Measurements from ENCODE around the gene WNT9A. TPM values are rescaled to one million over a fixed set of nuclear protein-coding genes. Genes with fewer than 3 reads are reported as not detected.

The WNT9A gene
- total RNA-seq, 1 donor from 2014 or later: 2.1 TPM

DNA sequence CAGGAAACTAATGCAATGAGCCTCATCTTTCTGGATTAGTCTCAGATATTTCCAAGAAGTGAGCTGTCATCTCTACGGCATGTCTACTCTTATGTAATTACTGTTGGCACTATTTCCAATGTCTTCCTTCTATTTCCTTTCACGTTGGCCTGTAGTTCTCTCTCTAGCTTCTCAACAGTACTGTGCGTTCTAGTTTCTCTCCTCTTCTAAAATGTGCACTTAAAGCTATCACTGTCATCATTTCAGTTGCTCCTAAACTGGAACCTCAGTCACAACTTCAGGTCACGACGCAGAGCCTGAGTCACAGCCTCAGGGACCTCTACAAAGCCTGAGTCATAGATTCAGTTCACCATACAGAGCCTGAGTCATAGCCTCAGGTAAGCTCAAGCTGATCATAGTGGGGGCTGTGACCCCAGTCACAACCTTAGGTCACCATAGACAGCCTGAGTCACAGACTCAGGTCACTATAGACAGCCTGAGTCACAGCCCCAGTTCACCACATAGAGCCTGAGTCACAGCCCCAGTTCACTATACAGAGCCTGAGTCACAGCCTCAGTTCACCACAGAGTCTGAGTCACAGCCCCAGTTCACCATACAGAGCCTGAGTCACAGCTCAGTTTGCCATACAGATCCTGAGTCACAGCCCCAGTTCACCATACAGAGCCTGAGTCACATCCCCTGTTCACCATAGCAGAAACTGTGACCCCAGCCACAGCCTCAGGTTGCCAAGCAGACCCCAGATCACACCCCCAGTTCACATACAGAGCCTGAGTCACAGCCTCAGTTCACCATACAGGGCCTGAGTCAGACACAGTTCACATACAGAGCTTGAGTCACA lies 13.0 kb downstream of the WNT9A start:
- H3K27ac ChIP-seq (ENCODE audit: low read depth, low read length): peak overlapping the region; percentile 86
- peaks cover 6 to 53% (median 35%) of the 10 kb centered on the region in 3 donors for H3K4me1 ChIP-seq (ENCODE audit: control insufficient read depth in 3 of 3, insufficient read depth in 3 of 3, low read length in 3 of 3)
- peak overlapping the region; percentile 2 to 28 (median 24) for H3K9ac ChIP-seq (ENCODE audit: low read depth in 1 of 3, low read length in 3 of 3)
- no peak overlapping the region for H3K4me3 ChIP-seq (ENCODE audit: low read length in 3 of 3)
- H3K27me3 ChIP-seq (ENCODE audit: control insufficient read depth in 3 of 3, insufficient read depth in 3 of 3, low read length in 3 of 3): no peaks in the 10 kb centered on the region
- no peaks in the 10 kb centered on the region for H3K9me3 ChIP-seq (ENCODE audit: control insufficient read depth in 3 of 3, low read length in 3 of 3)
- H3K36me3 ChIP-seq (ENCODE audit: control insufficient read depth in 3 of 3, insufficient read depth in 3 of 3, low read length in 3 of 3): peaks cover 0 to 4% (median 3%) of the 10 kb centered on the region in 3 donors

- no peak overlapping the region for H3K4me3 ChIP-seq (ENCODE audit: low read length in 3 of 3)
- H3K4me1 ChIP-seq (ENCODE audit: control insufficient read depth in 3 of 3, insufficient read depth in 3 of 3, low read length in 3 of 3): peaks cover 6 to 45% (median 22%) of the 10 kb centered on the region in 3 donors
- no peak overlapping the region for H3K9ac ChIP-seq (ENCODE audit: low read depth in 1 of 3, low read length in 3 of 3)
- H3K27me3 ChIP-seq (ENCODE audit: control insufficient read depth in 3 of 3, insufficient read depth in 3 of 3, low read length in 3 of 3): no peaks in the 10 kb centered on the region
- H3K27ac ChIP-seq (ENCODE audit: low read depth, low read length): no peak overlapping the region
- H3K36me3 ChIP-seq (ENCODE audit: control insufficient read depth in 3 of 3, insufficient read depth in 3 of 3, low read length in 3 of 3): peaks cover 0 to 4% (median 0%) of the 10 kb centered on the region in 3 donors
- H3K9me3 ChIP-seq (ENCODE audit: control insufficient read depth in 3 of 3, low read length in 3 of 3): no peaks in the 10 kb centered on the region
Measured at GRCh38 chr1:227929751-227930472, 17.8 kb downstream of the WNT9A start.

GRCh38 chr1:227928811-227929375 lies 18.8 kb downstream of the WNT9A start:
- H3K27me3 ChIP-seq (ENCODE audit: control insufficient read depth in 3 of 3, insufficient read depth in 3 of 3, low read length in 3 of 3): no peaks in the 10 kb centered on the region
- peaks cover 0 to 9% (median 0%) of the 10 kb centered on the region in 3 donors for H3K36me3 ChIP-seq (ENCODE audit: control insufficient read depth in 3 of 3, insufficient read depth in 3 of 3, low read length in 3 of 3)
- H3K27ac ChIP-seq (ENCODE audit: low read depth, low read length): no peak overlapping the region
- peaks cover 3 to 38% (median 16%) of the 10 kb centered on the region in 3 donors for H3K4me1 ChIP-seq (ENCODE audit: control insufficient read depth in 3 of 3, insufficient read depth in 3 of 3, low read length in 3 of 3)
- H3K9me3 ChIP-seq (ENCODE audit: control insufficient read depth in 3 of 3, low read length in 3 of 3): no peaks in the 10 kb centered on the region
- H3K4me3 ChIP-seq (ENCODE audit: low read length in 3 of 3): no peak overlapping the region
- peak overlapping the region in 1 of 3 donors; percentile 45 for H3K9ac ChIP-seq (ENCODE audit: low read depth in 1 of 3, low read length in 3 of 3)

GRCh38 chr1:227927971-227928741 lies 19.6 kb downstream of the WNT9A start:
- Histone ChIP-seq H3K9ac (ENCODE audit: low read depth in 1 of 3, low read length in 3 of 3) (peak overlapping the region in 1 of 3 donors; percentile 45), H3K36me3 (ENCODE audit: control insufficient read depth in 3 of 3, insufficient read depth in 3 of 3, low read length in 3 of 3) (peaks cover 0 to 14% (median 0%) of the 10 kb centered on the region in 3 donors), H3K27me3 (ENCODE audit: control insufficient read depth in 3 of 3, insufficient read depth in 3 of 3, low read length in 3 of 3) (no peaks in the 10 kb centered on the region), H3K27ac (ENCODE audit: low read depth, low read length) (no peak overlapping the region), H3K4me1 (ENCODE audit: control insufficient read depth in 3 of 3, insufficient read depth in 3 of 3, low read length in 3 of 3) (peaks cover 0 to 31% (median 12%) of the 10 kb centered on the region in 3 donors), H3K4me3 (ENCODE audit: low read length in 3 of 3) (no peak overlapping the region), H3K9me3 (ENCODE audit: control insufficient read depth in 3 of 3, low read length in 3 of 3) (no peaks in the 10 kb centered on the region)

DNA sequence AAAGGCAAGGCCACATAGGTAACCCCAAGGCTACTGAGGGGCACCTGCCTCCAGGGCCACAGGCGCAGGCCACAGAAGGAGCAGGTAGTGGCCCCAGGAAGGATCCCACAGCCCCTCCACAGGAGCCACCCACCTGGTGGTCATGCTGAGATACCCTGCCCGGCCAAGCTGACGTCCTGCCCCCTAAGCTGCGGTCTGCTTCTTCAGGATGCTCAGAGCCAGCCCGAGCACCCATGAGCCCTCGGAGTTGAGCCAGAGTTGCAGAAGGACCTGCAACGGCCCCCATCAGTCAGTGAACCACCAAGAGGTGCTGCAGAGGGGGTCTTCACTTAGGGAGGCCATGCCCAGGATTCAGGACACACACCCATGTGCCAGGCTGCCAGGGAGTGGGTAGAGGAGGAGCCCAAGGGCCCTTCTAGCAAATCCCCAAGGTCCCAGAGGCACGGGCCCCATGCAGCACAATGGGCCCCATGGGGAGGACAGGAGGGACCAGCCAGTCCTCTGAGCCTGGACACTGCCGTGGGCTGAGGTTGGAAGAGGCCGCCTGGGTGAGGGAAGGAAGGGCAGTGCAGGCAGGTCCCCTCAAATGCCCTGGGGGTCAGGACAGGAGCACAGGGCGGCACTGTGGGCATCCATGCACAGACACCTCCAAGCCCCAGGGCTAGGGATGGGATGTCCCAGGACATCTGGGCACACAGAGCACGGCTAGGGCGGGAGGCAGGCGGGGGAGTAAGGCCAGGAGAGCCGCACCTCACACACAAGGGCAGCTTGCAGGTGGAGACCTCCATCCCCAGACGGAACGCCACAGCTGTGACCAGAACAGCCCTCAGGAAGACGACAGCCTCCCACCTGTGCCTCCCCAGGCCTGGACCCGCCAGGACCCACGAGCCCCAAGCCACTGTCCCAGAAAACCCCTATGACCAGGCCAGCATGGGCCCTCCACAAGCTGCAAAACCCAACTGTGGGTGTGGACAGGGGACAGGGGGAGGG lies 20.5 kb downstream of the WNT9A start:
- H3K4me3 ChIP-seq (ENCODE audit: low read length in 3 of 3): no peak overlapping the region

GRCh38 chr1:227926216-227926791 lies 21.4 kb downstream of the WNT9A start:
- no peak overlapping the region for H3K9ac ChIP-seq (ENCODE audit: low read depth in 1 of 3, low read length in 3 of 3)
- no peak overlapping the region for H3K27ac ChIP-seq (ENCODE audit: low read depth, low read length)
- H3K4me1 ChIP-seq (ENCODE audit: control insufficient read depth in 3 of 3, insufficient read depth in 3 of 3, low read length in 3 of 3): peaks cover 0 to 31% (median 12%) of the 10 kb centered on the region in 3 donors
- H3K9me3 ChIP-seq (ENCODE audit: control insufficient read depth in 3 of 3, low read length in 3 of 3): no peaks in the 10 kb centered on the region
- H3K27me3 ChIP-seq (ENCODE audit: control insufficient read depth in 3 of 3, insufficient read depth in 3 of 3, low read length in 3 of 3): no peaks in the 10 kb centered on the region
- H3K4me3 ChIP-seq (ENCODE audit: low read length in 3 of 3): no peak overlapping the region
- peaks cover 2 to 21% (median 6%) of the 10 kb centered on the region in 3 donors for H3K36me3 ChIP-seq (ENCODE audit: control insufficient read depth in 3 of 3, insufficient read depth in 3 of 3, low read length in 3 of 3)

More for the DNA sequence above, 20.5 kb downstream of the WNT9A start:
- Histone ChIP-seq H3K27ac (ENCODE audit: low read depth, low read length) (no peak overlapping the region), H3K9ac (ENCODE audit: low read depth in 1 of 3, low read length in 3 of 3) (no peak overlapping the region), H3K36me3 (ENCODE audit: control insufficient read depth in 3 of 3, insufficient read depth in 3 of 3, low read length in 3 of 3) (peaks cover 0 to 14% (median 0%) of the 10 kb centered on the region in 3 donors), H3K27me3 (ENCODE audit: control insufficient read depth in 3 of 3, insufficient read depth in 3 of 3, low read length in 3 of 3) (no peaks in the 10 kb centered on the region), H3K9me3 (ENCODE audit: control insufficient read depth in 3 of 3, low read length in 3 of 3) (no peaks in the 10 kb centered on the region), H3K4me1 (ENCODE audit: control insufficient read depth in 3 of 3, insufficient read depth in 3 of 3, low read length in 3 of 3) (peaks cover 0 to 31% (median 12%) of the 10 kb centered on the region in 3 donors)

GRCh38 chr1:227925582-227926198 lies 22.0 kb downstream of the WNT9A start:
- H3K4me3 ChIP-seq (ENCODE audit: low read length in 3 of 3): no peak overlapping the region
- no peaks in the 10 kb centered on the region for H3K27me3 ChIP-seq (ENCODE audit: control insufficient read depth in 3 of 3, insufficient read depth in 3 of 3, low read length in 3 of 3)
- H3K9me3 ChIP-seq (ENCODE audit: control insufficient read depth in 3 of 3, low read length in 3 of 3): no peaks in the 10 kb centered on the region
- peaks cover 0 to 31% (median 12%) of the 10 kb centered on the region in 3 donors for H3K4me1 ChIP-seq (ENCODE audit: control insufficient read depth in 3 of 3, insufficient read depth in 3 of 3, low read length in 3 of 3)
- H3K36me3 ChIP-seq (ENCODE audit: control insufficient read depth in 3 of 3, insufficient read depth in 3 of 3, low read length in 3 of 3): peaks cover 8 to 27% (median 12%) of the 10 kb centered on the region in 3 donors
- no peak overlapping the region for H3K9ac ChIP-seq (ENCODE audit: low read depth in 1 of 3, low read length in 3 of 3)
- H3K27ac ChIP-seq (ENCODE audit: low read depth, low read length): no peak overlapping the region

- no peaks in the 10 kb centered on the region for H3K9me3 ChIP-seq (ENCODE audit: control insufficient read depth in 3 of 3, low read length in 3 of 3)
- H3K36me3 ChIP-seq (ENCODE audit: control insufficient read depth in 3 of 3, insufficient read depth in 3 of 3, low read length in 3 of 3): peaks cover 9 to 29% (median 14%) of the 10 kb centered on the region in 3 donors
- no peaks in the 10 kb centered on the region for H3K27me3 ChIP-seq (ENCODE audit: control insufficient read depth in 3 of 3, insufficient read depth in 3 of 3, low read length in 3 of 3)
- H3K4me1 ChIP-seq (ENCODE audit: control insufficient read depth in 3 of 3, insufficient read depth in 3 of 3, low read length in 3 of 3): peaks cover 0 to 26% (median 11%) of the 10 kb centered on the region in 3 donors
- peak overlapping the region in 1 of 3 donors; percentile 8 for H3K9ac ChIP-seq (ENCODE audit: low read depth in 1 of 3, low read length in 3 of 3)
- H3K27ac ChIP-seq (ENCODE audit: low read depth, low read length): no peak overlapping the region
- no peak overlapping the region for H3K4me3 ChIP-seq (ENCODE audit: low read length in 3 of 3)
Measured at GRCh38 chr1:227924833-227925574, 22.7 kb downstream of the WNT9A start.
